Epidermal melanocyte (primary cell): Measurements from ENCODE around the gene FAM114A1.
"Not testable (repeated sequence)": the region's sequence is repeated elsewhere in the genome, so short reads cannot be mapped to it uniquely, and the experiment has no call there.

Source experiments
- DNase-seq: peaks from one replicate; pipeline ENCODE4 v3.0.0; 2011; ENCODE audit warnings: low spot score; ENCODE audit not compliant: insufficient read length

FAM114A1 gene

GRCh38 chr4:38964942-38965775 is 97.6 kb downstream of the FAM114A1 start:
- DNase-seq: no peak

GRCh38 chr4:38965866-38966265 is 98.3 kb downstream of the FAM114A1 start:
- no peak for DNase-seq

DNA sequence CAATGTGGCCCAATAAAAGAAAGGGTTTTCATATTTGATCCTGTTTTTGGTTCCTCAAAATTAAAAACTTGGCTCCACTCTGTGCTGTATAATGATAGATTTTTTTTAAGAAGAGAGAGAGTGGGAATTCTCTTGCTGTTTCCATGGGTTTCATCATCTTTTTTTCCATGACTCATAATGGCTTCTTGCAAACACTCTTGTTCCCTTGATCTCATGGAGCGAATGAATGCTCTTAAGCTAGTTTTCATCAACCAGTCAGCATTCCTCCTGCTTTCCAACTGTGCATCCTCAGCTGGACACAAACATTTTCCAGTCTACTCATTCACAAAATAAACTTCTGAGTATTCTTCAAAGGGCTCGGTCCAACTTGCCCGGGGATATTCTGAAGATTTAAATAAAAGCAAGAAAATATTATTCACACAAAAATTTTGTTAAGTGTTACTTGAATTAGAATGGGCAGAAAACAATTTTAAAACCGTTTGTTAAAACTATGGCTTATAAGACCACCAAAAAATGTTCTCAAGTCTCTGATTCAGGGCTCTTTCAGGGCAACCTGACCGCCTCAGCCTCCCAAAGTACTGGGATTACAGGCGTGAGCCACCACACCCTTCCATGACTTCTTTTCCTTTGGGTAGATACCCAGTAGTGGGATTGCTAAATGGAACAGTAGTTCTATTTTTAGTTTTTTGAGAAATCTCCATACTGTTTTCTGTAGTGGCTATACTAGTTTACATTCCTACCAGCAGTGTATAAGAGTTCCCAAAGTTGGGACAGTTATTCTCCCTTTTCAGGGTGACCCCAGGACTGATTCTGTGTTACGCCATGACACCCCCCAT is 99.9 kb downstream of the FAM114A1 start:
- no peak for DNase-seq

DNA sequence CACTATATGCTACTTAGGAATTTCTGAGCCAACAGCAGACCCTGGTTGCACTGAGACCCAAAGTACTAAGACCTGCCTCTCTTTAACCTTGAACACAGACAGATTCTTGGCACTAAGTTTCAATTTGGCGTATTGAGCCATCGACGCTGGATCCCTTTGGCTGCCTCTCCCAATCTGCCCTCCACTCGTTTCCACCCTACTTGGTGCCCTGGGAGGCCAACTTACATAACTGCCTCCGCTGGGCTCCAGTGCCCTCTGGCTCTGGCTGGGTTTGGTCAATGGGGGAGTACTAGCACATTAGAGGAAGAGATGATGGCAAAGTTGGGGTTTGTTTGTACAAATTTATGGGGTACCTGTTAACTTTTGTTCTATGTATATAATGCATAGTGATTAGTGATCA is 101.1 kb downstream of the FAM114A1 start:
- DNase-seq: no peak

DNA sequence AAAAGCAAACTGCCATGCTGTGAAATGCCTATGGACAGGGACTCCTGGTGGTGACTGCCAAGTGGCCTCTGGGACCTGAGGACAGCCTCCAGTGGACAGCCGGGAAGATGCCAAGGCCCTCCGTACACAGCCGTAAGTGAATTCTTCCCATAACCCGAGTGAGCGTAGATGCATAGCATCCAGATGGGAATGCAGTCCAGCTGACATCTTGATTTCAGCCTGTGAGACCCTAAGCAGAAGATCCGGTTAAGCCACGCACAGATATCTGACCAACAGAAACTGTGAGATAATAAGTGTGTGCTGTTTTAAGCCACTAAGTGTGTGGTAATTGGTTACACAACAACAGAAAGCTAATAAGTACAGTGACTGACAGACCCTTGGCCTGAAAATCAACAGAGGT is 108.7 kb downstream of the FAM114A1 start:
- no peak for DNase-seq

DNA sequence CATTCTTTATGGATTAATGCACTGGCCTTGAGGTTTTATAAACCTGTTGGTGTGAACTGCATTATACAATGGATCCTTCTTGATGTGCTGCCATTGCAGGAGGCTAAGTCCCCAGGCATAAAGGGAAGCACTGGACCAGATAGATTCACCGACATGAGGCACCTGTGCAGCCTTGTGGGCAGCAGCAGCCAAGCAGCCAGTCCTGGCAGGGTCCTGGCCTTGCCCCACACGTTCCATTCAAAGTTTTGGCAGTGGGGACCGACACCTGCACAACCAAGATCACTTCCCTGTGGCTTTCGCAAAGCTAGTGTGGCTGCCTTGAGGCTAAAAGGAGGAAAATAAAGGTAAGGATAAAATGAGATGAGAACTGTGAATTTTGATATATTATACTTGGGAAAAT is 111.5 kb downstream of the FAM114A1 start:
- DNase-seq: no peak

GRCh38 chr4:38979511-38980230 is 112.1 kb downstream of the FAM114A1 start:
- no peak for DNase-seq

GRCh38 chr4:38980903-38981676 is 113.5 kb downstream of the FAM114A1 start:
- DNase-seq: no peak

GRCh38 chr4:38982361-38983095 is 114.9 kb downstream of the FAM114A1 start:
- no peak for DNase-seq

DNA sequence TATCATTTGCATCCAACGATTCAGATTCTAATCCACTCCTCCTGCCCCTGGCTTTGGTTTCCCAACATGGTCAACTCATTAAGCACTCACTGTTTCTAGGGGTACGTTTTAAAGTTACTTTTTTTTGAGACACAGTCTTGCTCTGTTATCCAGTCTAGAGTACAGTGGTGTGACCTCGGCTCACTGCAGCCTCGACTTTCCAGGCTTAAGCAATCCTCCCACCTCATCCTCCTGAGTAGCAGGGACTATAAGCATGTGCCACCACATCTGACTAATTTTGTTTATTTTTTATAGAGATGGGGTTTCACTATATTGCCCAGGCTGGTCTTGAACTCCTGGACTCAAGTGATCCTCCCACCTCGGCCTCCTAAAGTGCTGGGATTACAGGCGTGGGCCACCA is 115.7 kb downstream of the FAM114A1 start:
- DNase-seq: no peak

DNA sequence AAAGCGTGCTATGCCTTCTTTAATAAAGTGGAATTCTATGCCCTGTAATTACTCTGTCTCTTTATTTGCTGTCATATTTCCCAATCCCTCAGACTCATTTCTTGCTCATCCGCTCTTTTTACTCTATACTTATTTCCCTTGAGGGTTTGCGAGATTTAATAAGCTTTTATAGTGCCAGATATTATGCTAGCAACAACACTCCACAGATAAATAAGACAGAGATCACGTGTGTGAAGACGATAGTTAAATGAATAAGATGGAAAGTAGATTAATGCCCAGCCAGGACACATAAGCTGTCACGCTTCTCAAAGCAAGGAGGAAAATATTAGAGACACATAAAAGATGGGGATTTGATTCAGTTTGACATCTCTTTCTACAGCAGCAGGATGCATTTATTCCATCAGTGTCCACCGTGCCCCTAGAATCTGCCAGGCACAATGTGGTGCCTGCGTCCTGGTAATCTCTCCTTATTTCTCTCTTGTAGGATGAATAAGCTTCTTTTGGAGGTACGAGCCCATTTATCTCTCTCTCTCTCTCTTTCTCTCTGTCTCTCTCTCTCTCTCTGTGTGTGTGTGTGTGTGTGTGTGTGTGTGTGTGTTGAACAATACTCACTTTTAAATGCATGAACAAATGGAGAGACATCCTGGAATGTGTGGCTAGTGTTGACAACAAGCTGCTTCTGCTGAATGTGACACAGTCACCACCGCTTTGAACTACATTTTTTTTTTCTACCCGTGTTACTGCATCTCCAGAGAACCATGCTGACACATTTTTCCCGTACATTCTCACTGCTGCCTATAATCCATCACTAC is 116.4 kb downstream of the FAM114A1 start:
- no peak for DNase-seq

DNA sequence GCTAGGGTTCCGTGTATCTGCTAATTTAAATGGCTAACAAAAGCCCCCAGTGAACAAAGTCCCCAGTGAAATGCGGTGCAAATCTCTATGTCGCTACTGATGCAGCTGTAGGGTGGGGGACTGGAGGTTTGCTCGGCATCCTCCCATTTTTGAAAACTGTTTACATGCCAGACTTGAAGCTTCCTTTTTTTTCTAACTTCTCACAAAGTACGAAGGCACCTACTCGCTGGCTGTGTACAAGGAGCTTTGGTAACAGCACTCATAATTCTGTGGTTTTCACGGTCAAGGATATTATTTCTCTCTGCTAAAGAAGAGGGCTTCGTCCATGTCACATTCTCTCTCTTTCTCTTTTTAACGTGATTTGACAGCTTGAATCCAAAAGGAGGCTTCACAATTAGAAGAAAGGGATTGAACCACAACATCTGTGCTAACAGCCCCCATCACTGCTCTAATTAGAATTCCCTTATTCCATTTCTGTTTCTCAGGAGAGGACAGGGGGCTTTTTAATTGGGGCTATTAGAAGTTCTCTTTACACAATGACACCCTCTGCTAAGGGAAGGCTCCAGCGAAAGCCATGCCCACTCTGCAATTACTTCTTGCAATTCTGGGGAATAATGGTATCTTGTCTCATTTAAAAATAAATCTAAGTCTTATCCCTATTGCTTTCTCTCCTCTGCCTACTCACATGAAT is 117.9 kb downstream of the FAM114A1 start:
- no peak for DNase-seq

- no peak for DNase-seq
Observed at GRCh38 chr4:38987491-38987890, 119.9 kb downstream of the FAM114A1 start.

GRCh38 chr4:38988353-38988752 is 120.7 kb downstream of the FAM114A1 start:
- DNase-seq: not testable (repeated sequence)

DNA sequence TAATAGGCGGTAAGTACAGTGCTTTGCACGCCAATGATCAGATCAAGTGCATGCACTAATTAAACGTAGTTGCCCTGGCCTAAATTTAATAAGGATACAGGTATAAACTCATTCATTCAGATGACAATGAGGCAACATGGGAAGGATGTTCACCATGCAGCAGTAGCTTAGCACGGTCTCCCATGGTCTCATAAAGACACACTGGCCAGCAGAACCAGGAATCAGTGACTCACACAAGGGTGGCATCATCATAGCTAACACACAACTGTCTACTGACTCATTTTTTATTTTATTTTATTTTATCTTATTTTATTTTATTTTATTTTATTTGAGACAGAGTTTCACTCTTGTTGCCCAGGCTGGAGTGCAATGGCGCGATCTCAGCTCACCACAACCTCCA is 121.9 kb downstream of the FAM114A1 start:
- no peak for DNase-seq

DNA sequence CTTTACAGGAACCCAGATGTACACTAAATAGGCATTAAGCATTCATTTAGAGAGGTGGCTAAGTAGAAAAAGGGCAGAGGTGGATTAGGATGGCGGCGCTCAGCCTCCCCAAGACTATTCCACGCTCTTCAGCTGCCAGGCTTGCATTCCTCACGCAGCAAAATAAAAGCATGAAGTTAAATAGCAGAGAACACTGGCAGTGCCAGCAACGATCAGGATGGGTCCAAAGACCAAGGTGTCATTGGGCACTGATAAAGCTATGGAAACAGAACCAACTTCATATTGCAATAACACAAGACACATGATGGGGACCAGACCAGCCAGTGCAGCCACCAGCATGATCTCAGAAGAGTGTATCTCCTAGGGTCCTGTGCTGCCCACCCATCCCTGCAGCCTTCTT is 122.6 kb downstream of the FAM114A1 start:
- no peak for DNase-seq

- no peak for DNase-seq
Observed at GRCh38 chr4:38993683-38994082, 126.1 kb downstream of the FAM114A1 start.

DNA sequence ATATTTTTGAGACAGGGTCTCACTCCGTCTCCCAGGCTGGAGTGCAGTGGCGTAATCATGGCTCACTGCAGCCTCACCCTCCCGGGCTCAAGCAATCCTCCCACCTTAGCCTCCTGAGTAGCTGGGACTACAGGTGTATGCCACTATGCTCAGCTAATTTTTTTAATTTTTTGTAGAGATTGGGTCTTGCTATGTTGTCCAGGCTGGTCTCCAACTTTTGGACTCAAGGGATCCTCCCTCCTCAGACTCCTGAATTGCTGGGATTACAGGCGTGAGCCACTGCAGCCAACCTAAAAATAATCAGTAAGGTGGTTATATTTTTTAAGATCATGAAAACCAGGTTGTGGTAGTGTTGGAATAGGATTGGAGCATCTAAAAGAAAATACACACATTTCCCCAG is 126.5 kb downstream of the FAM114A1 start:
- no peak for DNase-seq
